GM18907 (cell line): ENCODE results near the gene NKX2-3.

Experiments
- ATAC-seq: cut with Tn5 transposase; IDR thresholded peaks from one replicate; pipeline ENCODE4 v1.9.1; 2021; ENCODE audit warnings: mild to moderate bottlenecking, moderate library complexity; ENCODE audit not compliant: unreplicated experiment

Gene NKX2-3

DNA sequence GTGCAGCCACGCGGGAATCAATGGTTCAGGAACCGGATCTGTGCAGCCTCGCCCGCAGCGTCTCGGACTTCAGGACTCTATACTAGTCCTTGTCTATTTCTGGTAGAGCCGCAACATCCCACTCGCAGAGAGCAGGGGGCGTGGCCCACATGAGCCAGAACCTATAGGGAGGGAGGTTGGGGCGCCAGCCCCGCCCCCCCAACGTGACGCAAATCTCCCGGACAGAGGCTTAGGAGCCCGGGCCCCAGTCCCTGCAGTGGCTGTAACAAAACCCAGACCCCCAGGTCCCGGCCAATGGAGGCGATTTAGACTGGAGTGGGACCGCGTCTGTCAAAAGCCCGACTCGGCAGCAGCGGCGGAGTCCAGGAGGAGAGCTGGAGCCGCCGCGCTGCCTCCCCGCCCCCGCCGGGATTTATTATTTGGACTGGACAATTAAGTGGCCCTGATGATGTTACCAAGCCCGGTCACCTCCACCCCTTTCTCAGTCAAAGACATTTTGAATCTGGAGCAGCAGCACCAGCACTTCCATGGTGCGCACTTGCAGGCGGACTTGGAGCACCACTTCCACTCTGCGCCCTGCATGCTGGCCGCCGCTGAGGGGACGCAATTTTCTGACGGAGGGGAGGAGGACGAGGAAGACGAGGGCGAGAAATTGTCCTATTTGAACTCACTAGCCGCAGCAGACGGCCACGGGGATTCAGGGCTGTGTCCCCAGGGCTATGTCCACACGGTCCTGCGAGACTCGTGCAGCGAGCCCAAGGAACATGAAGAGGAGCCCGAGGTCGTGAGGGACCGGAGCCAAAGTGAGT is at the start of gene NKX2-3:
NKX2-3 (plus strand) TSS at position 256 of the 809 bp plus-strand sequence; CDS start at position 446, 190 bp downstream.
- peak; percentile 67 for ATAC-seq

- no peak for ATAC-seq
These were observed 47.8 kb upstream of the NKX2-3 start for GRCh38 chr10:99484626-99485581.

DNA sequence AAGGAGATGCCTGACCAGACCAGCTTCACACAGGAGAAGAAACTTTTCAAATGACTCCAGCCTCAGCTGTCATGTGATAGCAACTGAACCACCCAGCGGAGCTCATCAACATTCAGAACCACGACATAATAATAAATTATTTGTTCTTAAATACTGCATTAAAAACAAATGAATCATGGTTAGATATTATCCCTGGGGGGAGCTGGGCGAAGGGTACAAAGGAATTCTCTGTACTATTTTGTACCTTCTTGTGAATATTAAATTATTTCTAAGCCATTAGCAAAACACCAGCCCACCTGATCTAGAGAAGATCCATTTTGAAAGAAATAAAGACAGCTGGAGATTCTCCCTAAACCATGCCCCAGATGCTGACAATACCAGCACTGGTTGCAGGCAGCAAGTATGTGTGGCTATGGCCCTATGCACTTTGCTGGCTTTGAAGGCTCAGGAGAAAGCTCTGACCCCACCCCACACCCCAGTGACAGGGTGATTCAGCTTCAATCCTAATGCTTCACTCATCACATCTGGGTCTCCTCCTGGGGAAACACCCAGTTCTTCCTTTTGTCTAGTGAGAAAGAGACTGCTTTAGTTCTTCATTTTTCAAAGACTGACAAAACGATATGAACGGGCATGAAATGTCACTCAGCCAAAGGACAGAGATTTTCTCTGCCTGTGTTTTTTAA is 45.5 kb upstream of the NKX2-3 start:
- no peak for ATAC-seq

DNA sequence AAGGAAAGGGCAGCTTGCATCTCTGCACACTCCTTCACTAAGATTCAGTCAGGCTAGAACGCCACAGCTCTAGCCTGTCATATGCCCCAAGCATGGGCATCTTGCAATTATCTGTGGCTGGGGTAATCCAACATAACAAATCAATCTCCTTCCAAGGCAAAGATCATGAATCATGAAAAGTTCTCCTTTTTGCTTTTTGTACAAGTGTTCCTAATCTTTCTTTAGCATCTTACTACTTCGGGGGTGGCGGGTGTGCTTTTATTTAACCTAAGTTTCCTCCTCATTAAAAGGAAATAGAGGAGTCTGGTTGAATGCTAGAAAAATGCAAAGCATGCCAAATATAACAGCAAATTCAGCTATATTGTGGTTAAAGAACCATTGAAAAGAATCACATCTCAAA is 43.5 kb upstream of the NKX2-3 start:
- ATAC-seq: no peak

GRCh38 chr10:99497343-99498025 is 35.3 kb upstream of the NKX2-3 start:
- ATAC-seq: no peak

GRCh38 chr10:99506416-99506815 is 26.3 kb upstream of the NKX2-3 start:
- no peak for ATAC-seq

DNA sequence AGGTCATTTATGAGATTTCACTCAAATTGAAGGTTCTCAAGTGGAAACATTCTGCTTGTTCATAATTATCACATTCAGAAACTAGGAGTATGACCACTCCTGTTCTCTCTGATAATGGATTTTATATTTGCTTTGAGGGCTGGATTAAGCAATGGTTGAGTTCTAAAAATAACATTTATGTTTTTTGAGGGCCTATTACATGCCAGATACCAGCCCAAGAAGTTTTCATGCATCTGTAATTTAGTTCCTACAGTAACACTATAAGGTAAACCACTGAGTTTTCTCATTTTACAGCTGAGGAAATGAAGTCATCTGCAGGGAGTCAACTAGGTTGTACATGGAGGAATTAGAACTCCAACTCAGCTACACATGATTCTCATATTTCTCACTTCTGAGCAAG is 25.5 kb upstream of the NKX2-3 start:
- no peak for ATAC-seq

GRCh38 chr10:99513061-99513460 is 19.7 kb upstream of the NKX2-3 start:
- no peak for ATAC-seq

GRCh38 chr10:99519690-99520039 is 13.1 kb upstream of the NKX2-3 start:
- no peak for ATAC-seq

DNA sequence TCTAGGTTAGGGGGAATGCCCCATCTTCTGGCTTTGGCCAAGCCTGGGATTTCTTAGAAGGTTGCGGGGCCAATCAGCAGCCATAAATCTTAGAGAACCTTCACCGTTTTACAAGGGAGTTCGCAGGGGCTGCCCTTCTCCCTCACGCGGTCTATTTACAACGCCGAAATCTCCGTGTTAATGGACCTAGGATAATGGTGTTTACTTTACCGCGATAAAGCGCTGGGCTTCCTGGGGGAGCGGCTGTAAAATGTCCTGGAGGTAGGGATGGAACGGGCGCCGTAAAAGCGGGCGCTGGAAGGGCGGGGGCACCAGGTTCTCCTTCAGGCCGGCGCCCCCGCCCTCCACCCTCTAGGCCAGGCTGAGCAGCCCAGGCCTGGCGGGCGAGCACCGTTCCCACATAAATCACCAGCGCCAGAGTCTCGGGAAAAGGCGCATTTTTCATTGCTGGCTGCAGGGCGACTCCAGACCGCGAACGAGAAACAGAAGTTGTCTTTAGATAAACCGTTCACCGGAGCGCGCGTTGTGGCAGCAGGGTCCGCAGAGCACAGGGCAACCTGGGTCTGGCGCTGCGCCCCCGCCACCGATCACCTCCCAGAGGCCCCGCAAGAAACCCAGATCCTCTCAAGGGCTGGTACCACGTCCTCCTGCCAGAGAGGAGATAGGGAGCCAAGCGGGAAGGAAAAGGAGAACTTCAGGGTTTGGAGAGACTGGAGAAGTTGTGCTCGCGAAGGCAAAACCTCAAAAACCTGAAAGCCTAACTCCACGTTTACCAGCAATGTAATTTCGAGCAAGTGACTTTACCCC is 12.5 kb upstream of the NKX2-3 start:
- ATAC-seq: no peak

- no peak for ATAC-seq
These were observed 11.6 kb upstream of the NKX2-3 start for GRCh38 chr10:99520847-99521764.

DNA sequence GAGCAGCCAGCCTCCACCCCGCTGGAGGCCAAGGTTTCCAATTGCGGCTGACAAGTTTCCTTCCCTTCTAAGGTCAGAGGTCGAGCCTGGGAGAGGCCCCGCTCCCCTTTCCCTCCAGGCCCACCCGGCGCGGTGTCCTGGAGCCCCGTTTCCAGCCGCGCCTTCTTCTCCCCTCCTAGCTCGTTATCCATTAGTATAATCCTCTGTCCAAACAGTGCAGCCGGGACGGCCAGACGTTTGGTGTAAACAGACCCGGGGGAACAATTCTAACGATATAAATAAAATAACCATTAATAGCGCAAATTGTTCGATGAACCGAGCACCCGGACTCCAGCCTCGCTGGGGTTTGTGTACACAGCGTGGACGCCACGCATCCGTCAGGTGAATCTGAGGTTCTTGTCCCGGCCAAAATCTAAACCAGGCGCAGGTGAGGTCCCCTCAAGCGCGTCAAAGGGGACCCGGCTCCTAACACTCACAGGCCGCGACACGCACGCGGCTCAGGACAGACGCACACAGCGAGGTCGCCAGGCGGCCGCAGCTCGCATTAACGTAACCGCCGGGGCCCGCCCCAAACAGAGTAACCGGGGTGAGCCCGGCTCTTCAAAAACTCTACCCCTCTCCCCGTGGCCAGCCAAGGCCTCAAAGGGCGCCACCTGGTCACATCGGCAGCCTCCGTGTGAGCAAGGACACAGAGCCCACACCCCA is 10.8 kb upstream of the NKX2-3 start:
- no peak for ATAC-seq

- ATAC-seq: no peak
These were observed 10.1 kb upstream of the NKX2-3 start for GRCh38 chr10:99522470-99523250.

DNA sequence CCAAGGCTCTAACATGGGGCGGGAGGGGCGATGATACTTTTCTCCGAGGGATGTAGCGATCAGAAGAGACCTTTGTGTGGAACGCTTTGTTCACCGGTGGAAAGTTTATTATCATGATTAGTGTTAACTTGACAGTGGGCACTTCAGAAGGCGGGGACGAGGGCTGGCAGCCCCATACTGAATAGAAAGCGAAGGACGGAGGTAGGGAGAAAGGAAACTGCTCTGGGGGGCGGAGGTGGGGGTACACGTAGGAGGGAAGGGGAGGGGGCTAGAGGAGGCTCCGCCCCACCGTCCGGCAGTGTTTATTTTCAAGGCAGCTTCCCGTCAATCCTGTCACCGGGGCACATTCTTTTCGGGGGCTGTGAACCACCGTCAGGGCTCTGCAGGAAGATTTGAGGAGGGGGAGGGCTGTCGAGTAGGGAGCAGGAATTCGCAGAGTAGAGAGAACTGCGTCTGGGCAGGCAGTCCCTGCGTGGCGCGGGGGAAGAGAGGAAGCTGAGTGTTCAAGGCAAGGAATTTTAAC is 9.4 kb upstream of the NKX2-3 start:
- no peak for ATAC-seq

- ATAC-seq: no peak
These were observed 8.6 kb upstream of the NKX2-3 start for GRCh38 chr10:99524050-99524666.

DNA sequence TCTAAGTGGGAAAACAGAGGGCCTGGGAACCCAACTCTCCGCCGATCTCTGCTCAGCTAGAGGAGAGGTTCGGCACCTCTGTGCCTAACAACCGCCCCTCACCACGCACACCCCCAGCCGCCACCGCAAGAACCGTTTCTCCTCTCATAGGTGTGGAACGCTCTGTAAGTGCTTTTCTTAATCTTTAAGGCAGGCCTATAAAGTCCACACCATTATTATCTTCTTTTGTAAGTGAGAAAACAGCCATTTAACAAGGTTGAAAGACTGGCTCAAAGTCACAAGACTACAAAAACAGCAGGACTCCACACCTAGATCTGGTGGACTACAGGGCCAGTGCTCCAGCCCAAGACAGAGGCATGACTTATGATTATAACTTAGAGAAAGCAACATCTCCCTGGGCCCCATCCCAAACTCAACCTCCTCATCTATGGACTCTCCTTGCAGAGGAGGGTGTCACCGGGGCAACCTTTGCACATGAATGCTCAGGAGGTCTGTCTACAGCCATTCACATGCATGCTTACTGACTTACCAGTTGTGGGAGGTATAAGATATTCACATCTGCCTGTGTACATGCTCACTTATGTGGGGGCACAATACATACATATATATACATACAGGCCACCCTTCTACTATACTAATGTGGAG is 7.9 kb upstream of the NKX2-3 start:
- ATAC-seq: no peak
